Endometrium (tissue), 2 donors: Measurements from ENCODE around the gene CSNK1G1.
A peak's percentile ranks its signal among the peaks of the same experiment; 100 is the strongest.
"Not testable (repeated sequence)": the region's sequence is repeated elsewhere in the genome, so short reads cannot be mapped to it uniquely, and the experiment has no call there.

ENCODE experiments used
- FAIRE-seq: peaks from 2 replicates; lab custom pipeline; 2012; peaks lifted over from hg19 to GRCh38; lab: Jason Lieb, UNC
- donor health status: control.
- donor health status: control.

The CSNK1G1 gene

DNA sequence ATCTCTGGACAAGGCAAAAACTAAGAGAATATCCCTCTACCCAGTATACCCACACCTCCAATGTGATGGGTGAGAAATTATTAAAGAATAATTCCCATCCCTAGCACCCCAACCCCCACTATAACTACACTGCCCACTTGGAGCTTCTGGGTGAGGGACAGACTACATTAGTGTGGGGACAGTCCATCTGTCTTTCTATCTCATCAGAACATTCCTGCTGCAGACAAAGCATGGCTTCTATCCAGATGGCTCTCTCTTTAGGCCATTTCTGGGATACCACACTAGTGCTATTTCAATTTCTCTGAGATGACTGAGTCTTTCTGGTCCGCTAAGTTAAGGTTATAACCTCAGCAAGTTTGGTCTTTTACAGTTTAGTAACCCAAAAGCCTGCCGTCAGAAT, 6.6 kb downstream of the CSNK1G1 start:
- no peak for FAIRE-seq

DNA sequence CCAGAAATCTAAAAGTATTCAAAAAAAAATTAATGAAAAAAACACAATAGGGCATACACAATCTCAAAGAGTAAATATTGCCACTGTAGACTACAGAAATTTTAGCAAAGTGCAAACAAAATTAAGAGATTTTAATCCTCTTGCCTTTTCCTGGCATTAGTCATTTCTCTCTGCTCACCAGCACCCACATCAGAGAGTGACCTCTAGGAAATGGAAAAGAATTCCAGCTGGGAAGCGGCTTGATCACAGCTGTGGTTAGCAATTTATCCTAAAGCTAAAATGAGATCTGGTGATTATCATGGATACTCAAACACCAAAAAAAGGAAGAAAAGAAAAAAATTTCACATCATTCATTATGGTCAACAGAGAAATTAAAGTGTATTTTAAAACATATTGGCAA, 7.5 kb downstream of the CSNK1G1 start:
- no peak for FAIRE-seq

DNA sequence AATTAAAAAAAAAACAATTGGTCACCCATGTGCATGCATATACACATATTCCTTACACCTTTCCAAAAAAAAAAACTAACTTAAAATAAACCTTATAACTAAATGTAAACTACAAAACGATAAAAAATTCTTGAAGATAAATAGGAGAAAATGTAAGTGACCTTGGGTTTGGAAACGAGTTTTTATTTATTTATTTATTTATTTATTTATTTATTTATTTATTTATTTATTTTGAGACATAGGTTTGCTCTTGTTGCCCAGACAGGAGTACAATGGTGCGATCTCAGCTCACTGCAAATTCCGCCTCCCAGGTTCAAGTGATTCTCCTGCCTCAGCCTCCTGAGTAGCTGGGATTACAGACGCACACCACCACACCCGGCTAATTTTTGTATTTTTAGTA, 9.7 kb downstream of the CSNK1G1 start:
- peak; percentile 76 for FAIRE-seq

DNA sequence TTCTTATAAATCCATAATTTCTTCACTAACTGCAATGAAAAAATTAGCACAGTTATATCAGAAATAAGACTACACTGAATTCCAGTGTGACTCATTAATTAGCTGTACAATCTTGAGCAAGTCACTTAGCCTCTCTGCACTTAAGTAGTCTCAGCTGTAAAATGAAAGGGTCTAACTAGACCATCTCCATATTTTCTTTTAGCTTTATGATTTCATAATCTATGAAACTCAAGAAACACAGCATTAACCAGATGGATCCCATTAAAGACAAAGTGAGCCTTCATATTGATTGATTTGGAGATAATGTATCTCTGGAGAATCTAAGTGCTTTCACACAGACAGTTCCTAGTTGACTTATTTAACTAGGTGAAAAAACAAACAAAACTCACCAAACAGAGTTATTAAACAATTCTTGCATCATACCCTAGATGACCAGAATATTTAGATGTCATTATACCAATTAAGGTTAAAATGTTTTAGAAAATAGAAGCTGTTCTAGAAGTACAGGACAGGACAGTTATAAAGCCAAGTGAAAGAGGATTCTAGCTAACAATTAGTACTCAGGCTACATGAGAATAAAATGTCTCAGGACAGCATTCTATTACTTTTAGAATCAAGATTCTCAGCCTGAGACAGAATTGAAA, 11.2 kb downstream of the CSNK1G1 start:
- peak; percentile 50 for FAIRE-seq

DNA sequence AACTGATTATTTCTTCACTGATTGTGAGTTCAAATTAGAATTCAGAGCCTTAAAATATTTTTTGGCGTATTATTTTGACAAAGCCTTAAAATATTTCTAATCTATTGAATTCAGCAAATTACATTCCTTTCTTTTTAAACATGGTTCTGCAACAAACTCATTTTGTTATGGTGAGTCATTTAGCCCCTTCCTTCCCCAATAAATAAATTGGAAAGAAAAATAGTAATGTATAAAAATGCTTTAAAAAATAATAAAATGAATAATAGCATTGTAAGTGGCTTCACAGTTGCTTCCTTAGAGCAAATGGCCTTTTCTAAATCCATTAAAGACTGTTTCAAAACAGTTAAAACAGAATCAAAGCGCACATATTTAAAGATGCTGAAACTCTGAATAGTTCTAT, 12.1 kb downstream of the CSNK1G1 start:
- FAIRE-seq, result no peak

DNA sequence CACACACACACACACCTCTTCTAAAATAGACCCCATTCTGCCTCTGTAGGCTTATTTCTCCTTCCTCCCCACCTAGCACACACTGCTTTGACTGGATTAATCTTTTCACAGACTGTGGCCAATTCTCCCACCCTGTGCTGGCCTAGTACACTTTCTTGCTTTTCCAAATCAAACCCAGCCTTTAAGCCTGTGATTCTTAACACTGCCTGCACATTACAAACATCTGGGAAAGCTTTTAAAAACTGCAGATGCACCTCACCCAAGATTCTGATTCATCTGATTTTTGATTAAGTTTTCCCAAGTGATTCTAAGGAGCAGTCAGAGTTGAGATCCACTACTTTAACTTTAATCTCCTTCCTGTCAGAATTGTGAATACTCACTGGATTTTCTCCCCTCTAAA, 12.8 kb downstream of the CSNK1G1 start:
- no peak for FAIRE-seq

DNA sequence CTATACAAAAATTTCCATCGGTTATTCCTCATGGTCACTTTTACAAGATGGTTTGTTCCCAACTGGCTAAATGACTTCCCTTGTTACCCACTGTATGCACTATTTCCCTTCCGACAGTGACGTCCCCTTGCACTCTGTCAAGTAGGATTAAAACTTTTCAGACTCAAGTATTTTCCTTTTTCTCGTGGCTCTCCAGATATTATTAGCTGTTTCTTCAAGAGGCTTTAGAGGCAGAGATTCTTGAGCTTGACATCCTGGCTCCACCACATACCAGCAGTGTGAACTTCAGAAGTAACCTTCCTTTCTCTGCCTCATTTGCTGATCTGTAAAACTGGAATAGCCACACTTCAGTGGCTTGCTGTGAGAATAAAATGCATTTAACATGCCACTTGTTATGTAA, 14.0 kb downstream of the CSNK1G1 start:
- no peak for FAIRE-seq

DNA sequence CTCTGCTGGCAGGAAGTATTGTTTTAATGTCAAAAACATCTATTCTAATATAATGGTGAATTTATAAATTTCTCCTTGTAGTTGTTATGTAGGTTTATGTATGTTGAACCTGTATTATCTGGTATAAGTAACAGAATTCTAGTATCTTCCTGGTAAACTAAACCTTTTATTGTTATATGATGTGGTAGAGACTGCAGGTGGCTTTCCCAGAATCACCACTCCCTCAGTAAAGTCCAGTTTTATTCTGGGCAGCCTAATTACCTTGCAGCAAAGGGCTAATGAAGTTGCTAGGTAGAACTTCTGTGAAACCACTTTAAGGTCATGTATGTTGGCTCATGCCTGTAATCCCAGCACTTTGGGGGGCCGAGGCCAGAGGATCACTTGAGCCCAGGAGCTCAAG, 15.6 kb downstream of the CSNK1G1 start:
- no peak for FAIRE-seq

DNA sequence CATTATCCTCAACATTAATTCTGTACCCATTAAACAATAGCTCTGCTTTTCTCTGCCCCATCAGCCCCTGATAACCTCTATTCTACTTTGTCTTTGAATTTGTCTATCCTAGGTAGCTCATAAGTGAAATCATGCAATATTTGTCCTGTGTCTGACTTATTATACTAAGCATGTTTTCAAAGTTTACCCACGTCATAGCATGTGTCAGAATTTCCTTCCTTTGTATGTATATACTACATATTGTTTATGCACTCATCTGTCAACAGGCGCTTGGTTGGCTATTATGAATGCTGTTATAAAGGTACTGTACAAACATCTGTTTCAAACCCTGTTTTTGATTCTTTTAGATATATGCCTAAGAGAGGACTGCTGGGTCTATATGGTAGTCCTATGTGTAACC, 18.2 kb downstream of the CSNK1G1 start:
- FAIRE-seq, result no peak

DNA sequence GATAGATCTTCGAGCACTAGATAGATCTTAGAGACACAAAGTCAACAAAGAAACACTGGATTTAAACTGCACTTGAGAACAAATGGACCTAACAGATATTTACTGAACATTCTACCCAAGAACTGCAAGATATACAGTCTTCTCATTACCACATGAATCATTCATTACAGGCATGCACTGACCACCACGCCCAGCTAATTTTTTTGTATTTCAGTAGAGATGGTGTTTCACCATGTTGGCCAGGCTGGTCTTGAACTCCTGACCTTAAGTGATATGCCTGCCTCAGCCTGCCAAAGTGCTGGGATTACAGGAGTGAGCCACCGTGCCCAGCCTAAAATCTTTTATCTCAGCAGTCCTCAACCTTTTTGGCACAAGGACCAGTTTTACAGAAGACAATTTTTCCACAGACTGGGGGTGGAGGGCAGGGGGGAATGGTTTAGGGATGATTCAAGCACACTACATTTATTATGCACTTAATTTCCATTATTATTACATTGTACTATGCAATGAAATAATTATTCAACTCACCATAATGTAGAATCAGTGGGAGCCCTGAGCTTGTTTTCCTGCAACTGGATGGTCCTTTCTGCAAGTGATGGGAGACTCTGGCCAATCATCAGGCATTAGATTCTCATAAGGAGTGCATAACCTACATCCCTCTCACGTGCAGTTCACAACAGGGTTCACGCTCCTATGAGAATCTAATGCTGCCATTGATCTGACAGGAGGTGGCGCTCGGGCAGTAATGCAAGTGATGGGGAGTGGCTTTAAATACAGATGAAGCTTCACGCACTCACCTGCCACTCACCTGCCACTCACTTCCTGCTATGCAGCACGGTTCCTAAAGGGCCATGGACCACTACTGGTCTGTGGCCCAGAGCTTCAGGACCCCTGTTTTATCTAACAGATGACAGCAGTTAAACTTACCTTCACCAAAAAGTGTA, 21.7 kb downstream of the CSNK1G1 start:
- no peak for FAIRE-seq

DNA sequence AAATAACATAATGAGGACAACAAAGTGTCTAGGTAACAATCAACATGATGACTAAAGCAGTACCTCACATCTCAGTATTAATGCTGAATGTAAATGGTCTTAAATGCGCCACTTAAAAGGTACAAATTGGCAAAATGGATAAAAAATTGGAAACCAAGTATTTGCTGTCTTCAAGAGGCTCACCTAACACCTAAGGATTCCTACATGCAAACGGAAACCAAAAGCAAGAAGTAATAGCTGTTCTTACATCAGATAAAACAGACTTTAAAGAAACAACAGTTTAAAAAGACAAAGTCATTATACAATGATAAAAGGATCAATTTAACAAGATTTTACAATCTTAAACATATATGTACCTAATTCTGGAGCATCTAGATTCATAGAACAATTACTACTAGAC, 22.5 kb downstream of the CSNK1G1 start:
- no peak for FAIRE-seq

DNA sequence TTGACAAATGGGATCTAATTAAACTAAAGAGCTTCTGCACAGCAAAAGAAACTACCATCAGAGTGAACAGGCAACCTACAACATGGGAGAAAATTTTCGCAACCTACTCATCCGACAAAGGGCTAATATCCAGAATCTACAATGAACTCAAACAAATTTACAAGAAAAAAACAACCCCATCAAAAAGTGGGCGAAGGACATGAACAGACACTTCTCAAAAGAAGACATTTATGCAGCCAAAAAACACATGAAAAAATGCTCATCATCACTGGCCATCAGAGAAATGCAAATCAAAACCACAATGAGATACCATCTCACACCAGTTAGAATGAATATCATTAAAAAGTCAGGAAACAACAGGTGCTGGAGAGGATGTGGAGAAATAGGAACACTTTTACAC, 24.3 kb downstream of the CSNK1G1 start:
- not testable (repeated sequence) for FAIRE-seq

DNA sequence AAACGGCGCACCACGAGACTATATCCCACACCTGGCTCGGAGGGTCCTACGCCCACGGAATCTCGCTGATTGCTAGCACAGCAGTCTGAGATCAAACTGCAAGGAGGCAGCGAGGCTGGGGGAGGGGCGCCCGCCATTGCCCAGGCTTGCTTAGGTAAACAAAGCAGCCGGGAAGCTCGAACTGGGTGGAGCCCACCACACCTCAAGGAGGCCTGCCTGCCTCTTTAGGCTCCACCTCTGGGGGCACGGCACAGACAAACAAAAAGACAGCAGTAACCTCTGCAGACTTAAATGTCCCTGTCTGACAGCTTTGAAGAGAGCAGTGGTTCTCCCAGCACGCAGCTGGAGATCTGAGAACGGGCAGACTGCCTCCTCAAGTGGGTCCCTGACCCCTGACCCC, 29.0 kb downstream of the CSNK1G1 start:
- not testable (repeated sequence) for FAIRE-seq

DNA sequence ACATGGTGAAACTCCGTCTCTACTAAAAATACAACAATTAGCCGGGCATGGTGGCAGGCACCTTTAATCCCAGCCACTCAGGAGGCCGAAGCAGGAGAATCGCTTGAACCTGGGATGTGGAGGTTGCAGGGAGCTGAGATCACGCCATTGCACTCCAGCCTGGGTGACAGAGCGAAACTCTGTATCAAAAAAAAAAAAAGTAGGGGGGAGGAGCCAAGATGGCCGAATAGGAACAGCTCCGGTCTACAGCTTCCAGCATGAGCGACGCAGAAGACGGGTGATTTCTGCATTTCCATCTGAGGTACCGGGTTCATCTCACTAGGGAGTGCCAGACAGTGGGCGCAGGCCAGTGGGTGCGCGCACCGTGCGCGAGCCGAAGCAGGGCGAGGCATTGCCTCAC, 29.5 kb downstream of the CSNK1G1 start:
- FAIRE-seq, result not testable (repeated sequence)

DNA sequence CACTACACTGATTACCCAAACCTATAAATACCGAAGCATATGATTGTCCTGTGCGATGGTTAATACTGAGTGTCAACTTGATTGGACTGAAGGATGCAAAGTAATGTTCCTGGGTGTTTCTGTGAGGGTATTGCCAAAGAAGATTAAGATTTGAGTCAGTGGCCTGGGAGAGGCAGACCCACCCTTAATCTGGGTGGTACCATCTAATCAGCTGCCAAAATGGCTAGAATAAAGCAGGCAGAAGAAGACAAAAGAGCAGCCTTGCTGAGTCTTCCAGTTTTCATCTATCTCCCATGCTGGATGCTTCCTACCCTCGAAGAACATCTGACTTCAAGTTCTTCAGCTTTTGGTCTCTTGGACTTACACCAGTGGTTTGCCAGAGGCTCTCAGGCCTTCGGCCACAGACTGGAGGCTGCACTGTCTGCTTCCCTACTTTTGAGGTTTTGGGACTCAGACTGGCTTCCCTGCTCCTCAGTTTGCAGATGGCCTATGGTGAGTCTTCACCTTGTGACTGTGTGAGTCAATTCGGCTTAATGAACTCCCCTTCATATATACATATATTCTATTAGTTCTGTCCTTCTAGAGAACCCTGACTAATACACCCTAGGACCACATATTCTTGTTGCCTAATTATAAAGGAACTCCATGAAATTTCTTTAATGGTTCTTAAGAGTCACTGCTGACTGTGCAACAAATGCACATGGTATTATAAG, 31.7 kb downstream of the CSNK1G1 start:
- FAIRE-seq, result no peak

DNA sequence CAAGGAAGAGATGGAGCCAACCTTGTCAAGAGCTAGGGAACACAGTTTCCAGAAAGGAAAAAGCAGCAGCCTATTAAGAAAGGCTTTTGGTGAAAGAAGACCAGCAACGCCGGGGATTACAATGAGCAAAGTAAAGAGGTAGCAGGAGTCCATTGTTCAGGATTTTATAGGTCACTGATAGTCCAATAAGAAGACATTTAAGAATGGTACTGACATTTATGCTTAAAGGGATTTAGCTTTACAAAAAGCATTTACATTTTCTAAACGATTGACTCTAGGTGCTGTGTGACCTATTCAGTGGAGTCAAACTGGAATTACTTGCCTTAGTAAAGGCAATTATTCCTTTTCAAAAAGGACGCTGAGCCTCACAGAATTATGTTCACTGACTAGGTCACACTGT, 40.8 kb downstream of the CSNK1G1 start:
- no peak for FAIRE-seq

DNA sequence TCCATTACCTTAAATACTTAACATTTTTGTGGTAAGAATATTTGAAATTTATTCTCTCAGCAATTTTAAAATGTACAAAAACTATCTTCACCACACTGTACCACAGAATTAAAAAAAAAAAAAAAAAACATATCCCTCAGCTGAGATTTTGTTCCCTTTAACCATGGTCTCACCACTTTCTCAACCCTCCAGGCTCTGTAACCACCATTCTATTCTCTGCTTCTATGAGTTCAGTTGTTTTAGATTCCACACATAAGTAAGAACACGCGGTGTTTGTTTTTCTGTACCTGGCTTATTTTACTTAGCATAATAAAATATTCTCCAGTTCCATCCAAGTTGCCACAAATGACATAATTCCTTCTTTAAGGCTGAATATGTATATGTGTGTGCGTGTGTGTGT, 41.5 kb downstream of the CSNK1G1 start:
- FAIRE-seq, result no peak

DNA sequence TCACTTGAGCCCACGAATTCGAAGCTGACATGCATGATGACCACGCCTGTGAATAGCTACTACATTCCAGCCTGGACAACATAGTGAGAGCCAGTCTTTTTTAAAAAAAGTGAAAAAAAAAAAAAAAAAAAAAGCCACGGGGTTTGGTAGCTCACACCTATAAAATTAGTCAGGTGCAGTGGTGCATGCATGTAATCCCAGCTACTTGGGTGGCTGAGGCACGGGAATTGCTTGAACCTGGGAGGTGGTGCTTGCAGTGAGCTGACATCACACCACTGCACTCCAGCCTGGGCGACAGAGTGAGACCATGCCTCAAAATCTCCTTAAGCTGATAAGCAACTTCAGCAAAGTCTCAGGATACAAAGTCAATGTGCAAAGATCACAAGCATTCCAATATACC, 44.4 kb downstream of the CSNK1G1 start:
- no peak for FAIRE-seq

DNA sequence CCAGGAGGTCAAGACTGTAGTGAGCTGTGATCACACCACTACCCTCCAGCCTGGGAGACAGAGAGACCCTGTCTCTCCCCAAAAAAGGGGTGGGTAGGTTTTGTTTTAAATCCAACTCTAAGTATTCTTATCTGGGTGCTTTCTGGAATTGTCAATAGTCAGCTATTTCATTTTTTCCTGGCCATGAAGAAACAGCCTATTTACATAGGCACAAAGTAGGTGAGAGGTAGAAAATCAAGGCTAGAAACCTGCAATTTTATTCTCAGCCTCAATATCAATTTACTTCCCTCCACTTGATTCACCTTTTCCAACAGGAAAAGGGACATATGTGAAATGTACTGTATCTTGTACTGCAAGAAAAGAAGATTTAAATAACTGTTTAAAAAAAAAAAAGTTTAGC, 45.9 kb downstream of the CSNK1G1 start:
- no peak for FAIRE-seq

DNA sequence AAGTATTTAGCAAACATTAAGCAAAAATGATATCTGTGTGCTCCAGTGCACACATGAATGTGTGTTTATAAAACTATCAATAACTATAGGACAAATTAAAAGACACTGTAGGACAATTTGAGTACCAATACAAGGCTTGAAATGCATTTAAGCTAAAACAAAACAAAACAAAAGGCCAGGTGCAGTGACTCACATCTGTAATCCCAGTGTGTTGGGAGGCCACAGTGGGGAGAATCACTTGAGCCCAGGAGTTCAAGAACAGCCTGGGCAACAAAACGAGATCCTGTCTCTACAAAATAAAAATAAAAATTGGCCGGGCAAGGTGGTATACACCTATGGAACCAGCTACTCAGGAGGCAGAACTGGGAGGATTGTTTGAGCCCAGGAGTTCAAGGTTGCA, 50.7 kb downstream of the CSNK1G1 start:
- no peak for FAIRE-seq

DNA sequence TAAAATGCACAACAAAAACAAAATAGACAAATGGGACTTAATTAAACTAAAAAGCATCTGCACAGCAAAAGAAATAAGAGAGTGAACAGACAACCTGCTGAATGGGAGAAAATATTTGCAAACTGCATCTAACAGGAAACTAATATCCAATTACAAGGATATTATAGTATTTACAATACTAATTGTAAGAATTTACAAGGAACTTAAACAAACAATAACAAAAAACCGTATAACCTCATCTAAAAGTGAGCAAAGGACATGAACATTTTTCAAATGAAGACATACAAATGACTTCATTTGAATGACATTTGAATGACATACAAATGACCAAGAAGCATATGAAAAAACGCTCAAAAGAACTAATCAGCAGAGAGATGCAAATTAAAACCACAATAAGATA, 66.4 kb downstream of the CSNK1G1 start:
- peak; percentile 48 for FAIRE-seq

DNA sequence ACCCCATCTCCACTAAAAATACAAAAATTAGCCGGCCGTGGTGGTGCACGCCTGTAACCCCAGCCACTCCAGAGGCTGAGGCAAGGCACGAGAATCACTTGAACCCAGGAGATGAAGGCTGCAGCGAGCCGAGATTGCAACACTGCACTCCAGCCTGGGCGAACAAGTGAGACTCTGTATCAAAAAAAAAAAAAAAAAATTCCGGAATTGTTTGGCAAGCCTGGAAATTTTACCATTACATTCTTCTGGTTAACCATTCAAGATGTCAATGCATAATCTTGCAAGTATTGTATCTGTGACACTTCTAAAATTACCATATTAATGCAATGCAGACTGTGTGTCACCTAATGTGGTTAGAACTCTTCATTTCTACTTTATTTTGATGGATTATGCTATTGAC, 67.0 kb downstream of the CSNK1G1 start:
- no peak for FAIRE-seq

DNA sequence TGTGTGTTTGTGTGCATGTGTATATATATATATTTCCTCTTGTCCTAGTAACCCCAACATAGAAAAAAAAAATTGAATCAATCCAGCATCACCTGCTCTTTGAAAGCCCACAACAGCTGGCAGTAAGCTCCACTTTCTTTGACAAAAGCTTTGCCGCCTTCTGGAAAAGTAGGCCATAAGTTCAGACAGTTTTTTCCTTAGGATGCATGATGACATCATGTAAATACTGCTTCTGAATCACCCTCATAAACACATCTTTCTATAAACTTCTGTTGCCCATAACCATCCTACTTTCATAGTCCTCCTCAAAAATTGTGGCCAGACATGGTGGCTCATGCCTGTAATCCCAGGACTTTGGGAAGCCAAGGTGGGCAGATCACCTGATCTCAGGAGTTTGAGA, 67.4 kb downstream of the CSNK1G1 start:
- FAIRE-seq, result no peak
